Pons (tissue), 1 donor: Measurements from ENCODE around the gene CCL5.
"Not testable (repeated sequence)": the region's sequence is repeated elsewhere in the genome, so short reads cannot be mapped to it uniquely, and the experiment has no call there.

ENCODE experiments used
- DNase-seq: peaks from one replicate; pipeline ENCODE4 v3.0.0-alpha.2; 2016; ENCODE audit warnings: low spot score

Gene CCL5

DNA sequence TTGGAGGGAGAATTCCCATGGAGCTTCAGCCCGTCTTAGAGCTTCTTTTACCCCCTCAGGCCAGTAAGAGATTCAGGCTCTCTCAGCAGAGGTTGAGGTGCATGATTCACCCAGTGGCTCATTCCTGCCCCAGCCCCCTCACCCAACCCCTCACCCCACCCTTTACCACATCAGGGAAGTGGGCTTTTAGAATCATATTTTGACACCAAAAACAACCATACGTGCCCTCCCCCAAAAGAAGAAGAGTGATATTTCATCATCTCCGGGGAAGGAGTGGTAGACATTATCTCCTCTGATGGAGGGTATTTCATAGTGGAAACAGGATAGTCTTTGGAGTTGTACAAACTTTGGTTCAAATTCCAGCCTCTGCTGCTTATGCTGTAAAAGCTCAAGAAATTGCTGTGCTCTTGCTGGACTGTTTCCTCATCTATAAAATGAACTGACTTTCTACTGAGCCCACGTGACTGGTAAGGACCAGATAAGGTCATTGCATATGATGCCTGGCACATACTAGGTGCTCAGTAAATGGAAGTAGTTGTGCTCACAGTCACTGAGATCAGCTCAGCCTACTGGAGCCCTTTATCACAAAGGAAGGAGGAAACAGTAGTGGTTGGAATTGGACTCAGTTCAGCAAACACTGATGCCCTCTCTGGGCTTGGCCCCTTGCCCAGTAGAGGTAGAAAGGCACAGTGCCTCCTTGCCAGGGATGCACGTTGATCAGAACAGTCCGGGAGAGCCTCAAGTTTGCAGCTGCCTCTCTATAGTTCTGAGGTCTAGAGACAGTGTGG is 18.3 kb upstream of the CCL5 start:
- DNase-seq, result no peak

DNA sequence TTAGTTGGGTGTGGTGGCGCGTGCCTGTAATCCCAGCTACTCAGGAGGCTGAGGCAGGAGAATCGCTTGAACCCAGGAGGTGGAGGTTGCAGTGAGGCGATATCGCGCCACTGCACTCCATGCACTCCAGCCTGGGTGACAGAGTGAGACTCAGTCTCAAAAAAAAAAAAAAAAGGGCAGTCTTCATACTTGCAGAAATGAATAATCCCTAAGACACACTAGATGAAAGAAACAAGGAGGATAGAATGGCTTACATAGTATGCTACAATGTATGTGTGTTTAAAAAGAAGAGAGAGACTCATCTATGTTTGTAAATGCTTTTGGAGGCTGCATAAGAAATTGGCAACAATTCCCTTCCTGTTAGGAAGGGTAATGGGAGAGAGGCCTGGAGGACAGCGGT is 17.6 kb upstream of the CCL5 start:
- not testable (repeated sequence) for DNase-seq

DNA sequence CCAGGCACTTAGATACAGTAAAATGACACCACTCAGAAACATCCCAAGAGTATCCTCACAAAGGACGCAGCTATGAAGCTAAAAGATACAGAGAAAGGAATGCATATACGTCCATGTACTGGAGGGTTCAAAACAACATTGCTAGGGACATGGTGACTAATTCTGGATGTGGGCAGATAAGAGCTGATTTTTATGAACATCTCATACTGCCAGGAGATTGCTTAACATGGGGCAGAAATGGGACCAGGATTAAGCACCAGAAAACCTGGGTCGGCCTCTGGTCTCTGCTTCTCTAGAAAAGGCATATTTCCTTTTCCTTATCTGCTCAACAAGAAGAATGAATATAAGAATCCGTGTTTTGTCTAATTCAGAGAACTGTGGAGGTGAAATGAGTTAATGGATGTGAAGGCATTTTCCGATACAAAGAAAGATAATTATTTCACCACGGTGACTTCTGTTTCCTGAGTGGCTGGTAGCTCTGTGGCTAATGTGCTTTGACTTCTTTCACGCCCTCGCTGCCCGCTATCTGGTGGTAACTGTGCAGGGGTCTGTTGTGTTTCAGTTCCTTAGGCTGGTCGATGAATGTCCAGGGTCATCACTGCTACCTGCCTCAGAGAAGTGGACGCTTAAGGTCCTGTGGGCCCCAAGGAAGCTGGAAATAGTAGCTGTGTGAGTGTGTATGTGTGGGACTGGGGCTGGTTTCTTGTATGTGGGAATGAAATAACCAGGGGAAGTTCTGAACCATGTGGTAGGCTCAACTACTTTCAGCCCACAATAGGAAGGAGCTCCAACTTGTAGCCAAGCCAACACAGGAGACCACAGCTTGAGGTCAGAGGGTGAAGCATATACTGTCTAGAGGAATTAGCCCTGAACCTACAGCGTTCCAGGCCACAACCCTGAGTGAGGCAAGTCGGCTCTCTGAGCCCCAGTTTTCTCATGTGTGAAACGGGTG is 15.8 kb upstream of the CCL5 start:
- no peak for DNase-seq

DNA sequence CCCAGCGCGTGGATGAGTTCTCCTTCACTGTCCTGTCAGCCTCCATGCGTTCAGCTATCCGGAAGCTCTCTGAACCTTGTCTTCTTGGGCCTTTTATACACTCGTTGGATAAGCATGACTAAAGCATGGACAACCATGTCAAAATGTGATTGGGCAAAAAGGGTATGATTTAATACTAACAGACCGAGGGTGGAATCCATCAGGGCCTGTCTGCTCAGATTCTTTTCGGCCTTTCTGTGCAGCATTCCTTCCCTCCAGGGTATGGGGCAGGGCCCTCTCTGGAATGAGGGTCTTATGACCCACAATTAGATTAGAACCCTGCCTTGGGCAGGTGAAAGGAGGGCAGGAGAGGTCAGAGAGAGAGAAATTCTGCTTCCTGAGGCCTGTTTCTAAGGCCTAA is 14.0 kb upstream of the CCL5 start:
- DNase-seq, result no peak

DNA sequence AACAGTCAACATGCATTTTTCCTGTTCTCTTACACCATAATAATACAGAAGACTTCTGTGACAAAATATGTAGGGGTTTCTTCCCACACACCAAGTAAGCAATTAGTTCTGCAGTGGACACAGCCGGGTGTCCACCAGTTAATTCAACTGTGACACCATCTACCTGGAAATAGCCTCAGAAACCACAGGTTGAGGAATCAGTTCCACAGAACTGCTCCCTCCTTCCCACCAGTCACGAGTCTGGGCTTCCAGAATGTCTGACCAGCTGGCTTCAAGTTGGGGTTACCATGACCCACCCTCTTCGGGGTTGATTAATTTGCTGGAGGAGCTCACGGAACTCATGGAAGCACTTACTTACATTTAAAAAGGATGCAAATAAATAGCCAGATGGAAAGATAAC is 13.6 kb upstream of the CCL5 start:
- no peak for DNase-seq

DNA sequence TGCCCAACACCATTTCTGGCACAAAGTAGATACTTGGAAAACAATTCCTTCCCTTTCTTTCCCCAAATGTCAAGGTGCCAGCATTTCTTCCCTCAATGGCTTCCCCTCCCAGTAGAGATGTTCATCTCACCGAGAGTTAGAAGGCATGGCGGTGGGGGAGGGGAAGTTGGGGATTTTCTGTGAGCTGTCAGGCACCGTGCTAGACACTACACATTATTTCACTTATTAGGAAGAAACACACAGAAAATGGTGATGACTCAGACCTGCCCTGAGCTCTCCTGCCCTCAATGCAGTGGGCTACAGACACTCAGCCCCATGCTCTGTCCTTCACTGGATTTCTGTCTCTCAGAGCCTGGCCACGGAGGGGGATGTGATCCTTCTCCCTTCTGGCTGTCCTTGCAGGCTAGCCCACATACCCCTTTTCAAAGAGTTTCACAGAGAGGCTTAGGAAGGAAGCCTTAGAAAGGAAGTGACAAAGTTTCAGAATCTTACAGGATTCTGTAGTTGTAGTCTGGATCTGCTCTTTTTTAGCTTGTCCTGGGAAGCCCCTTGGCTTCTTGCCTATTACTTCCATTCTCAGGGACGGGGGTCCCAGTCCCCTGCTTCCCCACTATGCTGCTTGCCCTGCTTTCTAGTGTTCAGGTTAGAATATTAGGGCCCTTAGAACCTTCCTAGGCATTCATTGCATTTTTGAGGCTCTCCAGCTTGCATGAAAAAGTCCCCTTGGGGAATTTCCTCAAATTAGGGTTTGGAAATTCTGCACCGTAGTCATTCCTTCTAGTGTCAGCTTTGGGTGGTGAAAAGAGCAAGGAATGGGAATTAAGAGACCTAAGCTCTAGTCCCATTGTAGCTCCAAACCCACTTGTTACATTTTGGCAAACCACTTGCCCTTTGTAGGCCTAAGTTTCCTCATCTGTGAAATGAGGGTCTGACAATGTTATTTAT is 12.2 kb upstream of the CCL5 start:
- DNase-seq, result no peak

DNA sequence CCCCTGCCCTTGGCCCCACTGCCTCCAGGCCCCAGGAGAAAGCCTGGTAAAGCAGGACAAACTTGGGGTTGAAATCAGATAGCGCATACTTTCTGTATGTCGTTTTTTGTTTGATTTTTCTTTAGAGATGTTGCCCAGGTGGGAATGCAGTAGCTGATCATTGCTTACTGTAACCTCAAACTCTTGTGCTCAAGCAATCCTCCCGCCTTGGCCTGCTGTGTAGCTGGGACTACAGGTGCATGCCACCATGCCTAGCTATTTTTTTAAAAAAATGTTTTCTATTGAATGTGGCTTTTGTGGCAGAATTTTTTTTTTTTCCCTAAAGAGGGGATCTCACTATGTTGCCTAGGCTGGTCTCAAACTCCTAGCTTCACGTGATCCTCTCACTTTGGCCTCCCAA is 11.1 kb upstream of the CCL5 start:
- no peak for DNase-seq

DNA sequence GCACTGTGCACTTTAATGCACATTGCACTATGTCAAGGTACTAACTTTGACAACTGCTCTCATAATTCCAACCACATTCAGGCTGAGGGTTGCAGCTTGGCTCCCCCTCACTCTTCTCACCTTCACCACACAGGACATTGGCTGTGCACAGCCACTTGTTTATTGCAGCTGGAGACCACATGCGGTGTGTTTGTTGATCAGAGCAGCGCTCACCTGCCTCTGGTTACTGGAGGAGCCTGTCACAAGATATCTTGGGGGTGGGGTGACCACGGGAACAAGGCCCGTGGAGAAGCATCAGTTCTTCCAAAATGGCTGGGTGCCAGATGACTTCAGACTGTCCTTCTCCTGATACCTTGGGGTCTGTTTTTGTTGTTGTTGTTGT is 10.6 kb upstream of the CCL5 start:
- DNase-seq, result no peak

DNA sequence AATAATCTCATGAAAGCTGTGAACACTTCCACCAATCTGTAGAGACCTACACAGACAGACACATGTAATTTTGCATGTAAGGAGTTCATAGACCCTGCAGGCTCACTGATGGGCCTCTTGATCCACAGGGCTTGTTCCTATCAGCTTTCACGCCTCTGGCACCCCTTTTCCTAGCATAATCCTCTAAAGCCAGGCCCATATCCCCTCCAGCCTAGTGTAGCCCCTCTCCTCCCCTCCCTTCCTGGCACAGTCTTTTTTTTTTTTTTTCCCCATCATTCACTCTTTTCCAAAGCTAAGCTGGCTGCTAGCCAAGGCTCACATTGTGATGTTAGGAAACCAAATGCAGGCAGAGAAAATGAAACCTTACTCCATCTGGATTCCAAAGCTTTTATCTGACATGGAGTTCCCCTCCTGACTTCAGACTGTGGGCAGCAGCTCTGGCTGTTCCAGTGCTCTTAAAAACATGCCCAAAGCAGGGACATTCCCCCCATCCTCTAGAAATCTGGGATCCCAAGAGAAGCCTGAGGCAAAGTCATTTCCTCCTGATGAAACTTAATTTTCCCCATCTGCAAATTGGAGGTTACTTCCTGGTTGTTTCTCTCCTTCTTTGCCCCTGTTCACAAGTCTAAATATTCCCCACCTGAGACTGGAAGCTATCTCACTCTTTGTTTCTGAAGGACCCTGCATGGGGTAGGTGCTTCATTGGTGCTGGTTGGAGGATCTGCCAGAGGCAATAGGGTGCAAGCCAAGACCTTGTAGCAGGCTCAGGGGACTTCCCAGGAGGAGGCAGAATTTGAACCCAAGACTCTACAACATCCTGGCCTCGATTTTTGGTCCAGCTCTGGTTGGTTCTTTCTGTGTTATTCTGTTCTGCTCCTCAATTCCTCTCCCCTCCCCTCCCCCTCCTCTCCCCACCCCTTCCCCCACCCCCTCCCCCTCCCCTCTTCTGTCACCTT is 9.9 kb upstream of the CCL5 start:
- DNase-seq, result no peak

DNA sequence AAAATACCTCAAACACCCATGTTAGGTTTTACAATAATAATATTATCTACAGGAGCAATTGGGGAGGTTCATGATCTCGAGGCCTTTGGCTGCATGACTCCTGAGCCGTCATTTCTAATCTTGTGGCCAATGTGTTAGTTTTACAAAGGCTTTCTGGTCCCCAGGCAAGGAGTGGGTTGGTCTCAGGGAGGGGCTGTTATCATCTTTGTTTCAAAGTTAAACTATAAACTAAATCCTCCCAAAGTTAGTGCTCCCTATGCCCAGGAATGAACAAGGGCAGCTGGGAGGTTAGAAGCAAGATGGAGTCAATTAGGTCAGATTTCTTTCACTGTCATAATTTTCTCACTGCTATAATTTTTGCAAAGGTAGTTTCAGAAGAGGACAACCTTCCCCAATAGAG is 9.1 kb upstream of the CCL5 start:
- no peak for DNase-seq

DNA sequence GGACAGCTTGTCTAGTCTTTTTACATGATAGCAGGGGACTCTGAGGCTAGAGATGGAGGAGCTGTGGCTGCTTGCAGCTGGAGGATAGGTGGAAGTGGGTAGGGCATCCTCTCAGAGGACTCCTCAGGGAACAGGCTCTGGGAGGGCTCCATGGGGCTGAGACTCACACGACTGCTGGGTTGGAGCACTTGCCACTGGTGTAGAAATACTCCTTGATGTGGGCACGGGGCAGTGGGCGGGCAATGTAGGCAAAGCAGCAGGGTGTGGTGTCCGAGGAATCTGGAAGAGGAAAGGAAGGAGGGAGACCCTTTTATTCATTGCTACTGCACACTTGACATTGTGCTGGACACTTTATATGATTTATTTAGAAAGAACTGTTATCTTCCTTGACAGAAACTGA is 1.8 kb downstream of the CCL5 start:
- DNase-seq, result no peak

DNA sequence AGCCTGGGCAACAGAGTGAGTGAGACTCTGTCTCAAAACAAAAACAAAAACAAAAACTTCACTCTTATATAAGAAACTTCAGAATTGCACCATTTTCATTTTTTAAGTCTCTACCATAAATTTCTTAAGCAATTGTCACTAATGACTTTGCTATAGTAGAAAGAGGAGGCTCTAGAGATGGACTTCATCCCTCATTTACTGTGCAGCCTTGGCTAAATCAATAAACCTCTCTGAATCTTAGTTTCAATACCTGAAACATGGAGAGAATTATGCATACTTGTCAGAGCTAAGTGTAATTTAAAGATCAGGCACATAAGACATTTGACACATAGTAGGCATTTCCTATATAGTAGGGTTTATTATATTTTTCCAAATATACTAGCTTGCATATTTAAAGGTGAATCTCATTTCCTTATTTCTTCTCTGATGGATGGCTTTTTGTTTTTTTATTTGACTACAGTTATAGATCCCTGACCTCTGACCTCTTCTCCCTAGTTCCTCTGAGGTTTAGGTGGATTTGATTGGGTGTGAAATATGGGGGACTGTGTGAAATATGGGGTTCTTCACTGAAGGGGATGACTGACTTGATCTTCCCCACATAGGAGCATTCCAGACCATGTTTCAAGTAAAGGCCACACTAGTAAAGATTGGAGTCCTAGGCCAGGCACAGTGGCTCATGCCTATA is 2.7 kb downstream of the CCL5 start:
- no peak for DNase-seq

DNA sequence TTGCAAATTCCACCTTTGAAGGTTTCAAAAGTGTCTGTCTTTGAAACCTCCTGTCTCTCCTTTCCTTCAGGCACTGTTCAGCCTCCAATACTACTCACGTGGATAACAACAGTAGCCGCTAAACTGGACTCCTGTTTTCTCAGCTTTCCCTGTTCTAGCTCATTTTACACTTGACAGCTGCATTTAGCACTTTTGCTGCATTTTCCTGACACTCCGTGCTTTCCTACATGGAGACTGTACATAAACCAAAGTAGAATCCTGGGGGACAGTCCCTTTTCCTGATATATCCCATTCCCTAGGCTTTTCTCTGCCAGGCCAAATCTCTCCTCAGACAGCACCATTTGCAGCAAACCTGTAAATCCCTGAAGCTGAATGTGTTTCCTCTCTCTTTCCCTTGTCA is 3.6 kb downstream of the CCL5 start:
- DNase-seq, result no peak

DNA sequence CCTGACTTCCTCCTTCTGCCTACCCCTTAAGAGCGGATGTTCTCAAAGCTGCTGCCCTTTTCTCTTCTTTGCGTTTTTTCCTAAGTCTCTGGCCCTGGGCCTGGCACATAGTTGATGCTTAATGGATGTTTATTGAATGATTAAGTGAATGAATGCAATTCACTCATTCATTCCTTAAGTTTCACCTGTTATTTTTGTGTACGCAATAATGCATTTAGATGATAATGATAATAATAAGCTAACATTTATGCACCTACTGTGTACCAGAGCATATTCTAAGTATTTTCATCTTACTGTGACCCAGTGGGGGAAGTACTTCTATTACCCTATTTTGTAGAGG is 4.4 kb downstream of the CCL5 start:
- no peak for DNase-seq

DNA sequence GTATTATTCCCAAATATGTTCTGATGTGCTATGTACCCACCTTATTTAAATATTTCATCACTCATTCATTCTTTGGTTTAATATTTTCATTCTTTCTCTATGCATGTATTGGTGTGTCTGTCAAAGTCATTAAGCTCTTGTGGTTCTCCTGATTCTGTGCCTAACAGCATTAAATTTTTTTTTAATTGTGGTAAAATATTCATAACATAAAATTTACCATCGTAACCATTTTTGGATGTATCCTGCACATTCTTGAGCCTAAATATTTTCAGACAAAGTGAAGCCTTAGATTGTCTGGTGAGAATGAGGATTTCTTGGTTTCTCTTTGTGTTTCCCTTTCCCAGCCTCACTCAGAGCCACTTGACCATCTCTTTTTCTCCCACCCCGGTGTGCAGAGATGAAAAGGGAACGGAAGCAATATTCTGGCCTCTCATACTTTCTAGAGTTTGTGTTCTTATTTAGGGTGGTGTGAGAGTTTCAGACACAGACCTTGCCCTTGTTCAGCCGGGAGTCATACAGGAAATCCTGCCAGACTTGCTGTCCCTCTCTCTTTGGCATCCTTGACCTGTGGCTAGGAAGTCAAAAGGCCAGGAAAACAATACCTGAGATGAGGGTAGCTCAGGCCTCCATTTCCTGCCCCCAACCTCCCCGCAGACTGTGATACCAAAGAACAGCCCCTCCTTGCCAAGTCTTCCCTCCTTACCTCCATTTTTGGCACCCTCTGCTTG is 4.9 kb downstream of the CCL5 start:
- no peak for DNase-seq

DNA sequence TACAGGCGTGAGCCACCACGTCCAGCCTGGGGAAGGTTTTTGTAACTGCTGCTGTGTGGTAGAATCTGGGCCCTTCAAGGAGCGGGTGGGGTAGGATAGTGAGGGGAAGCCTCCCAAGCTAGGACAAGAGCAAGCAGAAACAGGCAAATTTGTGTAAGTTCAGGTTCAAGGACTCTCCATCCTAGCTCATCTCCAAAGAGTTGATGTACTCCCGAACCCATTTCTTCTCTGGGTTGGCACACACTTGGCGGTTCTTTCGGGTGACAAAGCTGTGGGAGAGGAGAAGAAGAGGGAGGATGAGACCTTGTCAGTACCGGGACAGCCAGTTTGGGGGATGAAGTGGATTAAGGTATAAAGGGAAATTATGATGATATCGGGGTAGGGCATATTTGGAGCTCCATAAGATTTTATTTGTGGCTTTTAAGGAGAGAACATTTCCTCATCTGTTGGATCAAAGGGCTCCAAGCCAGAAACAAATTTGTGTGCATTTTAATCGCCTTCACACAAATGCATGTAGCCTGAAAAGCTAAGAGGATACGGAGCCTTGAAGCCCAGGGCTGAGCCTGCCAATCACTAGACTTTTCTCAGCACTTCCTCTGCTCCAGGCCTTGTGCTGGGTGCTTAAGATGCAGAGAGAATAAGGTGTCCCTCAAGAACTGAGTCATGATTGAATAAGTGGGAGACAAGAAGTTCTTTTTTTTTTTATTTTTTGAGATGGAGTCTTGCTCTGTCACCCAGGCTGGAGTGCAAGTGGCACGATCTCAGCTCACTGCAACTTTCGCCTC is 7.8 kb downstream of the CCL5 start:
- no peak for DNase-seq

DNA sequence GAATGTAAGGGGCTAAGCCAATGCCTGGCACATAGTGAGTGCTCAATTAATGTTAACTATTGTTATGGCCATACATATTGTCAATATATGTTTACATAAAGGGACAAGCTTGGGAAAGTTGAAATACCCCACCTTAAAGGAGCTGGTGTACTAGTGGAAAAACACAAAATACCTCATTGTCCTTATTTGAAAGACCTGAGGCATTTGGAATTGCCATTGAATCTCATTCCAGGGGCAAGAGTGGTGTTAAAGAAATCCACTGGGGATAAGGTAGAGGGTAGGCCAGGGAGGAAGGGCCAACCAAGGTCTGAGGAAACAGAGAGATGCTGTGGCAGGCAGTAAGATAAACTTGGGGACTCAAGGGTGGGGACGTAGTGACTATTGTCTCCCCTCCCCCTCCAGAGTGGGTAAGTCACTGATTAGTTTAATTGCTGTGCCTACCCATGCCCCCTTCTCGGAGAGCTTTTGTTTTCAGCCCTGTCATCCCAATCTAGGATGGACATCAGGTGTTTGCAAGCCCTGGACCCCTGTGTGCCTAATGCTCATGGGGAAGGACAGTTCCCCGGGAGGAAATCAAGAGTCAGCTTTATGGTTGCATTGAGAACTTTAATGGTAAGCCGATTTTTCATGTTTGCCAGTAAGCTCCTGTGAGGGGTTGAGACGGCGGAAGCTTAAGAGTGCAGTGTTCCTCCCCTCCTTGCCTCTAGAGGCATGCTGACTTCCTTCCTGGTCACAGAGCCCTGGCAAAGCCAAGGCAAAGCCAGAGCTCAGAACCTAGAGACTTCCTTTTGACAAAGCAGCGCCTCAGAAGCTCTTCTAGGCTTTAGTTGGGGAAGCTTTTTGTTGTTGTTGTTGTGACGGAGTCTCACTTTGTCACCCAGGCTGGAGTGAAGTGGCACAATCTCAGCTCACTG is 9.0 kb downstream of the CCL5 start:
- DNase-seq, result no peak

DNA sequence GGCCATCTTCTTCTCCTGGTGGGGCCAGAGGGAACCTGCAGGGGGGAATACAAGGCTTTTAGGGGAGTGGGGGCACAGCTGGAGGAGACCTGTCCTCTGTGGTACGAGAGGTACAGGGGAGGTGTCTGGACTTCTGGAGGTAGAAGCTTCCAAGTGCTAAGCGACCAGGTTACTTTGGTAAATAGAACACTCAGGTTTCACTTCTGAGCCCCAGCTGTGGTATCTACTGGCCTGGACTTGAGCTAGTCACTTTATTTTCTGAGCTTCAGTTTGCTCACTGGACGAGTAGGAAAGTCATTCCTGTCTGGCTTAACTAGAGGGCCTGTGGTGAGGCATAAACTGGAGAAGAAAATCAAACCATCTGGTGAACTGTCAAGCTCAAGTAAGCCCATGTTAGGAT is 11.4 kb downstream of the CCL5 start, which contains the start of gene HEATR9:
Gene HEATR9, minus strand, starts transcription at position 155 of the 400 bp plus-strand sequence. Its CDS starts 149 bp downstream, at position 6.
- no peak for DNase-seq
